K562 (cell line): ENCODE data around the gene PRDM10. TPM values are rescaled to one million over a fixed set of nuclear protein-coding genes. Genes with fewer than 3 reads are reported as not detected.

ENCODE experiments used
- ARID1B ChIP-seq: fragments of 450-650 bp; IDR thresholded peaks from 2 replicates; pipeline ENCODE4 v1.6.1; 2016; ENCODE audit warnings: antibody characterized with exemption, mild to moderate bottlenecking, inconsistent platforms
- HMGXB4 ChIP-seq: sonication (generic); formaldehyde crosslinking; IDR thresholded peaks from 2 replicates; pipeline ENCODE4 v1.8.1; 2023; ENCODE audit warnings: mild to moderate bottlenecking, missing genetic modification reagents
- HNRNPH1 ChIP-seq: fragments of 200-400 bp; formaldehyde crosslinking; optimal IDR thresholded peaks from 2 replicates; pipeline ENCODE3; 2017; ENCODE audit warnings: low read depth, mild to moderate bottlenecking, low read length, moderate library complexity
- MAFF ChIP-seq: IDR thresholded peaks from 2 replicates; pipeline ENCODE4 v1.6.1; 2012; ENCODE audit warnings: low read length, improper control_type of control experiment
- MAFK ChIP-seq: IDR thresholded peaks from 2 replicates; pipeline ENCODE4 v1.6.1; 2011; ENCODE audit warnings: low read length, improper control_type of control experiment
- MIER1 ChIP-seq: fragments of 450-650 bp; IDR thresholded peaks from 2 replicates; pipeline ENCODE4 v1.6.1; 2016; ENCODE audit warnings: antibody characterized with exemption, mild to moderate bottlenecking, low read depth
- MYC ChIP-seq, 2 experiments: fragments of 250-450 bp in 1 of 2; sonication (Bioruptor Pico) in 1 of 2; IDR thresholded peaks; 2 replicates each; pipeline versions ENCODE4 v1.5.1 to v1.6.1; 2012 to 2021; ENCODE audit warnings: low read depth in 2 of 2, borderline replicate concordance in 1 of 2, improper control_type of control experiment in 1 of 2, low read length in 1 of 2, mild to moderate bottlenecking in 1 of 2, moderate library complexity in 1 of 2
- NR0B1 ChIP-seq: fragments of 450-650 bp; IDR thresholded peaks from one replicate; pipeline ENCODE4 v1.6.1; 2018; ENCODE audit warnings: mild to moderate bottlenecking, moderate library complexity; ENCODE audit not compliant: partially characterized antibody
- POLR2AphosphoS5 ChIP-seq: IDR thresholded peaks from 2 replicates; pipeline ENCODE4 v1.6.1; 2011; ENCODE audit warnings: mild to moderate bottlenecking, low read depth, low read length, moderate library complexity; ENCODE audit not compliant: control insufficient read depth, insufficient read depth
- U2AF1 ChIP-seq: fragments of 200-400 bp; formaldehyde crosslinking; optimal IDR thresholded peaks from 2 replicates; pipeline ENCODE3; 2017; ENCODE audit warnings: mild to moderate bottlenecking, low read depth, low read length, moderate library complexity
- U2AF2 ChIP-seq: fragments of 200-400 bp; formaldehyde crosslinking; optimal IDR thresholded peaks from 2 replicates; pipeline ENCODE3; 2017; ENCODE audit warnings: low read depth, mild to moderate bottlenecking, low read length
- ZNF175 ChIP-seq: fragments of 200-800 bp; sonication (Bioruptor generic); IDR thresholded peaks from 2 replicates; pipeline ENCODE4 v1.6.1; 2016; ENCODE audit warnings: low read depth, mild to moderate bottlenecking, missing genetic modification characterization, missing compliant biosample characterization
- polyA plus RNA-seq, 8 experiments: library from polyadenylated mRNA; depleted of rRNA in 4 of 8; stranded (reverse) in 5 of 8; unstranded in 3 of 8; fragments of >200 nt; fragmentation: Nextera tagmentation in 2 of 8; fragmentation: Illumina TruSeq in 1 of 8; extraction: Ambion mirVana in 2 of 8; extraction: Trizol in 1 of 8; gene quantifications; 2 replicates each; pipeline versions ENCODE4 v1.2.1 to v1.2.3, GENCODE V29; 2011 to 2014; ENCODE audit warnings: inconsistent platforms in 1 of 8, missing spikeins in 1 of 8
- total RNA-seq, 7 experiments: library from RNA; depleted of rRNA in 6 of 7; stranded (reverse); fragments of >200 nt in 6 of 7; fragmentation: Illumina TruSeq in 2 of 7; extraction: Trizol in 2 of 7; gene quantifications; 2 replicates each; pipeline versions ENCODE4 v1.2.1 to v1.2.3, GENCODE V29; 2011 to 2021; ENCODE audit warnings: low replicate concordance in 1 of 7

PRDM10 gene
- total and polyA plus RNA-seq, 9 of the 15 experiments (the other 6 are each of a cell fraction or from before 2014, with no cell fraction given), result 0.89 to 9.3 (median 4.5) TPM

GRCh38 chr11:129968591-129969419 is 33.8 kb downstream of the PRDM10 start (continued):
- TF ChIP-seq POLR2AphosphoS5, result no peak
- peak; percentile 95 for TF ChIP-seq MAFK
- no peak for TF ChIP-seq HMGXB4 (CRISPR knock-in tag)
- TF ChIP-seq MAFF, result peak; percentile 93
- TF ChIP-seq U2AF1, result no peak
- no peak for TF ChIP-seq ZNF175
- no peak for TF ChIP-seq MIER1
- no peak for TF ChIP-seq ARID1B
- no peak for TF ChIP-seq MYC (IDR thresholded peaks at IDR 0.05; ENCODE audit: low read depth, low read length)
- no peak for TF ChIP-seq MYC (CRISPR knock-in tag; IDR thresholded peaks at IDR 0.05; ENCODE audit: borderline replicate concordance, low read depth)
- TF ChIP-seq NR0B1, result no peak
- TF ChIP-seq HNRNPH1, result no peak
- no peak for TF ChIP-seq U2AF2
